ENCODE results near the gene CLTCL1.
"Not testable (repeated sequence)": the region's sequence is repeated elsewhere in the genome, so short reads cannot be mapped to it uniquely, and the experiment has no call there.

Gene CLTCL1

GRCh38 chr22:19291580-19292457 is at the start of gene CLTCL1:
TSS of gene CLTCL1 (minus strand) at chr22:19291719. CDS start at chr22:19291641, 78 bp downstream.
- DNase-seq (ENCODE audit: low spot score): peak; percentile 93

DNA sequence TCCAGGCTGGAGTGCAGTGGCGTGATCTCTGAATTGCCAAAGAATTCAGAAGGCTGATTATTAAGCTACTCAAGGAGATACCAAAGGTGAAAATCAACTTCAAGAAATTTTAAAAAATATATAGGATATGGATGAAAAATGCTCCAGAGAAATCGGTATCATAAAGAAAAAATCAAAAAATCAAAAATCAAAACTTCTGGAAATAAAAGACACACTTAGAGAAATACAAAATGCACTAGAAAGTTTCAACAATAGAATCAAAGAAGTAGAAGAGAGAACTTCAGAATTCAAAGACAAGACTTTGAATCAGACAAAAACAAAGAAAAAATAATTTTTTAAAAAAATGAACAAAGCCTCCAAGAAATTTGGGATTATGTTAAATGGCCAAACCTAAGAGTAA is 45.6 kb upstream of the CLTCL1 start:
- DNase-seq (ENCODE audit: low spot score): no peak

- DNase-seq (ENCODE audit: low spot score): no peak
These were observed 44.9 kb upstream of the CLTCL1 start for GRCh38 chr22:19336133-19337075.

- no peak for DNase-seq (ENCODE audit: low spot score)
These were observed 40.5 kb upstream of the CLTCL1 start for GRCh38 chr22:19331975-19332374.

DNA sequence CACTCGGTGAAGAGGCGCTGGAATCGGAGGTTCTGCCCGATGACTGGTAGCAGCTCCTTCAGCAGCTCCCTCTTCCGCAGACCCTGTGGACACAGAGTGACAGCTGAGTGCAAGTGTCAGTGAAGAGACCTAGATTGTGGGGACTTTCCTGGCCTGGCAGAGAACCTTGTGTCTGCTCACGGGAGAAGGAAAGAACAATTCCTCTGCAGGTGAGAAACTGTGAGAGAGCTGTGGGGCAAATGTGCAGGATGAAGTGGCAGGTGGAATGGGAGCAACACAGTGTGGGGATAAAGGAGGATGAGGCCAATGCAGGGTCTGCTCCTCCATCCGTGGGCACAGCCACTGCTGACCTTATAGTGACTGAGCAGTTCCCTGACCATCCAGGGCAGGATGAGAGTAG is 40.0 kb upstream of the CLTCL1 start:
- no peak for DNase-seq (ENCODE audit: low spot score)

DNA sequence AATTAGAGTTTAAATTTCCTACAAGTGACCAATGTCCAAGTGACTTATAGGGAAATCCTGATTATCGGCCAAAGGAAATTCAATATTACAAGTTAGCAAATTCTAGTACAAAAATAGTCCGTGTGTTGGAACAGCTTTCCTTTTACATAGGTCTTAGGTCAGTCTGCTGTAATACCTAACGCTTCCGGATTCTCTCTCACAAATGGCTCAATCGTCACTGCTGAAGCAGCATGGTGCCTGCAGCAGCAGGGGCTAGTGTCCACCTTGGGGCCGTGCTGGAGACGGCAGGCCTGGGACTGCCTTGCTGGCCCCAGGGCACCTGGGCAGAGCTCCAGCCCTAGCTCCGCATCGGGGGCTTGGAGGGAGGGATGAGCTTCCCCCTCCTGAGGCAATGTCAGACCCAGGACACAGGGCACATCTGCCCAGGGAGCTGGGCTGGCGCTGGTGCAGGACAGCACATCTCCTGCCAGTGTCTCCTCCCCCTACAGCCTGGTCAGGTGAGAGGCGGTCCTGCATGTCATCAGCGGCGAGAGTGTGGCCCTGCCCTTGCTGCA is 39.4 kb upstream of the CLTCL1 start:
- no peak for DNase-seq (ENCODE audit: low spot score)

DNA sequence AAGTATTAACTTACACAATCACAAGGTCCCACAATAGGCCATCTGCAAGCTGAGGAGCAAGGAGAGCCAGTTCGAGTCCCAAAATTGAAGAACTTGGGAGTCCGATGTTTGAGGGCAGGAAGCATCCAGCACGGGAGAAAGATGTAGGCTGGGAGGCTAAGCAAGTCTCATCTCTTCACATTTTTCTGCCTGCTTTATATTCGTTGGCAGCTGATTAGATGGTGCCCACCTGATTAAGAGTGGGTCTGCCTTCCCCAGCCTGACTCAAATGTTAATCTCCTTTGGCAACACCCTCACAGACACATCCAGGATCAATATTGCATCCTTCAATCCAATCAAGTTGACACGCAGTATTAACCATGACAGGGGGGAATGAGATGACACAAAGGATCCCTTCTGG is 38.7 kb upstream of the CLTCL1 start:
- DNase-seq (ENCODE audit: low spot score): not testable (repeated sequence)

DNA sequence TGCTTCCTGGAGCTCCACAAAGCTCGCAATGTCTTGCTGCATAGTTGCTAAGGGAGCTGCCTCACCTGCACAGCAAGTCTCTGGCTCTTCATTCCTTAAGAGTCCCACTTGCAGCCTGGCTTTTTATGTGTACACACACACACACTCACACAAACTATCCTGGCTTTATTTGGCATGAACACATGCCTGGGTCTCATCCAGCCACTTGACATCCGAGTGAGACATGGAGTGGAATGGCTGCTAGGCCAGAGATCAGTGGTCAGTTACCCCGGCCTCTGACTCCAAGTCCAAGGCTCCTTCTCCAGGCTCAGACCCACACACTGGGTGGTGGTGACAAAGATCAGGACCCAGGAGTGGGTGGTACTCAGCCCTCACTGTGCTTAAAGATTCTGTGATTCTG is 37.9 kb upstream of the CLTCL1 start:
- DNase-seq (ENCODE audit: low spot score): no peak

DNA sequence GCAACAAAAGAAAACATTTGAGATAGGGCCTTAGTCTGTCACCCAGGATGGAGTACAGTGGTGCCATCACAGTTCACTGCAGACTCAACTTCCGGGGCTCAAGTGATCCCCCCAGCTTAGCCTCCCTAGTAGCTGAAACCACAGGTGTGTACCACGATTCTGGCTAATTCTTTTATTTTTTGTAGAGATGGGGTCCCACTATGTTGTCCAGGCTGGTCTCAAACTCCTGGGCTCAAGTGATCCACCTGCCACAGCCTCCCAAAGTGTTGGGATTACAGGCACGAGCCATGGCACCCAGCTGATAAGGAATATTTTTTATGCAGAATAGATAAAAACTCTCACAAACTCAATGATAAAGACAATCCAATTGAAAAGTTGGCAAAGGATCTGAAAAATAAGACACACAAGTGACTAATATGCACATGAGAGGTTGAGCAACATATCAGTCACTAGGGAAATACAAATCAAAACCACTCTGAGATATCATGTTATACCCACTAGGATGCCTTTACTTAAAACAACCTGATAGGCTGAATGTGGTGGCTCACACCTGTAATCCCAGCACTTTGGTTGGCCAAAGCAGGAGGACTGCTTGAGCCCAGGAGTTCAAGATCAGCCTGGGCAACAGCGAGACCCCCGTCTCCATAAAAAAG is 33.9 kb upstream of the CLTCL1 start:
- no peak for DNase-seq (ENCODE audit: low spot score)

- not testable (repeated sequence) for DNase-seq (ENCODE audit: low spot score)
These were observed 31.9 kb upstream of the CLTCL1 start for GRCh38 chr22:19323420-19323819.

GRCh38 chr22:19321757-19322156 is 30.2 kb upstream of the CLTCL1 start:
- no peak for DNase-seq (ENCODE audit: low spot score)

- not testable (repeated sequence) for DNase-seq (ENCODE audit: low spot score)
These were observed 28.6 kb upstream of the CLTCL1 start for GRCh38 chr22:19320136-19320535.

- no peak for DNase-seq (ENCODE audit: low spot score)
These were observed 27.8 kb upstream of the CLTCL1 start for GRCh38 chr22:19319281-19319680.

DNA sequence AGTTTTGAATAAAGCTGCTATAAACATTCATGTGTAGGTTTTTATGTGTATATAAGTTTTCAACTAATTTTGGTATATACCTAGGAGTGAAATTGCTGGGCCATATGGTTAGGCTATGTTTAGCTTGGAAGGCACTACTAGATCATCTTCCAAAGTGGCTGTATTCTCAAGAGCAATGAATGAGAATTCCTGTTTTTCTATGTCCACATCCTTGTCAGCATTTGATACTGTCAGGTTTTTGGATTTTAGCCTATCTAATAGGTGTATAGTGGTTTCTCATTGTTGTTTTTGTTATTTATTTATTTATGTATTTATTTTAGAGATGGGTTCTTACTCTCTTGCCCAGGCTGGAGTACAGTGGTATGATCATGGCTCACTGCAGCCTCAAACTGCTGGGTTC is 26.3 kb upstream of the CLTCL1 start:
- DNase-seq (ENCODE audit: low spot score): no peak

- no peak for DNase-seq (ENCODE audit: low spot score)
These were observed 16.4 kb upstream of the CLTCL1 start for GRCh38 chr22:19307872-19308271.

DNA sequence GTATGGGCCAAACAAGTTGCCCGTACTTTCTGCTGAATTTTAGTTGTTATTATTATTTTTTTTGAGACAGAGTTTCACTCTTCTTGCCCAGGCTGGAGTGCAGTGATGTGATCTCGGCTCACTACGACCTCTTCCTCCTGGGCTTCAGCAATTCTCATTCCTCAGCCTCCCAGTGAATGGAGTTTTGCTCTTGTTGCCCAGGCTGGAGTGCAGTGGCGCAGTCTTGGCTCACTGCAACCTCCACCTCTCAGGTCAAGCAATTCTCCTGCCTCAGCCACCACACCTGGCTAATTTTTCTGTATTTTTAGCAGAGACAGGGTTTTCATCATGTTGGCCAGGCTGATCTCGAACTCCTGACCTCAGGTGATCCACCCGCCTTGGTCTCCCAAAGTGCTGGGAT is 15.0 kb upstream of the CLTCL1 start:
- DNase-seq (ENCODE audit: low spot score): not testable (repeated sequence)

- no peak for DNase-seq (ENCODE audit: low spot score)
These were observed 13.0 kb upstream of the CLTCL1 start for GRCh38 chr22:19304547-19304946.

- no peak for DNase-seq (ENCODE audit: low spot score)
These were observed 12.3 kb upstream of the CLTCL1 start for GRCh38 chr22:19303785-19304184.

GRCh38 chr22:19295733-19296132 is 4.2 kb upstream of the CLTCL1 start:
- no peak for DNase-seq (ENCODE audit: low spot score)

DNA sequence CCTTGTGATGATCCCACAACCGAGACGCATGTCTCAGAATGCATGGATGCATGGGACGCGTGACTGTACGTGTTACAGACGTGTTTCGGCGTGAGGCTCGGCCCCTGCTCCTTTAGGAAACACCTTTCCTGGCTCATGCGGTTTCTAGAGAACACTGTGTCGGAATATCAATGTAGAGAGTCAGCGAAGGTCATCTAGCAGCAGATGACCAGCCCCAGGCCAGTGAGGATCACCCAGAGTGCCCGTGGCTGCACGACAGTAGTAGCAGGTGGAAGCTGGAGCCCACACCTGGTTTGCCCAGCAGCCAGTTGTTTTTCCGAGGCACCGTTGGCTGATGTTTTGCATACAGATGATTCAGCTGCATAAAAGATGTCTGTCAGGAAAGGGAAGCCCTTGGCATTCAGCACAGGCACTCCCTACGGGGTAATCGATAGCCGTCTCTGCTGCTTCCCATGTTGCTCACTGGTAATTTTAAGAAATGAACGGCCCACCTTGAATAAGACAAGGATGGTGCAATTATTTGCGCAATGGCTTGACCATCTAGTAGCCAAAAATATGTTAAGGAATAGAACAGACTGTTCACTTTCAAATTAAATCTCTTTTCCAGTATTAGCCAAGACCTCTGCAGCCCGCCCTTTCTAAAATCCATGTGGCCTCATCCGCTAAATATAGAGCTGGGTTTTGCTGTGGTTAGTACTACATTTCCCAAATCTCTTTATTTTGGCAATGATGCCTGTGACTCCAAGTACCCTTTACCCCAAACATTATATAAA is 1.1 kb upstream of the CLTCL1 start:
- no peak for DNase-seq (ENCODE audit: low spot score)

GRCh38 chr22:19291218-19291579 is 320 bp downstream of the CLTCL1 start:
- DNase-seq (ENCODE audit: low spot score): peak; percentile 26

All from COLO829 (cell line).